Natural killer cell (primary cell): ENCODE data around the gene RBM14. TPM values are rescaled to one million over a fixed set of nuclear protein-coding genes. Genes with fewer than 3 reads are reported as not detected.
A peak's percentile ranks its signal among the peaks of the same experiment; 100 is the strongest.

Experiments used
- ATAC-seq, 3 donors: fragments of 150-1000 bp in 2 of 3; fragments of 200-7000 bp in 1 of 3; cut with Tn5 transposase; 1 replicate in 1 of 3; 2 replicates in 2 of 3; pipeline ENCODE4 v1.10.0; 2021; ENCODE audit warnings: mild to moderate bottlenecking in 2 of 3, moderate library complexity in 2 of 3
- DNase-seq, 2 donors: peaks; one replicate each; pipeline versions ENCODE4 v3.0.0 to v3.0.0-alpha.2; 2013 to 2021; ENCODE audit warnings: mixed read lengths in 1 of 2
- H3K27ac ChIP-seq: one replicate; pipeline ENCODE4 v1.5.1; 2013; ENCODE audit warnings: mild to moderate bottlenecking, low read length
- H3K27me3 ChIP-seq: one replicate; pipeline ENCODE4 v1.6.1; 2013; ENCODE audit warnings: low read length; ENCODE audit not compliant: control insufficient read depth, insufficient read depth
- H3K36me3 ChIP-seq: one replicate; pipeline ENCODE4 v1.6.1; 2013; ENCODE audit warnings: low read length; ENCODE audit not compliant: control insufficient read depth, insufficient read depth
- H3K4me1 ChIP-seq: one replicate; pipeline ENCODE4 v1.6.1; 2013; ENCODE audit warnings: low read length; ENCODE audit not compliant: control insufficient read depth, insufficient read depth
- H3K4me3 ChIP-seq: one replicate; pipeline ENCODE4 v1.5.1; 2013; ENCODE audit warnings: low read length
- H3K9me3 ChIP-seq: one replicate; pipeline ENCODE4 v1.6.1; 2013; ENCODE audit warnings: low read length; ENCODE audit not compliant: control insufficient read depth, insufficient read depth
- H3K27ac Mint-ChIP-seq, 2 donors: one replicate each; pipeline ENCODE4 v1.8.0; 2022; ENCODE audit warnings: mild to moderate bottlenecking in 2 of 2, mixed read lengths in 2 of 2, moderate library complexity in 1 of 2
- H3K27me3 Mint-ChIP-seq, 2 donors: one replicate each; pipeline ENCODE4 v1.8.0; 2022; ENCODE audit warnings: low read depth in 2 of 2, mixed read lengths in 2 of 2
- H3K36me3 Mint-ChIP-seq: one replicate; pipeline ENCODE4 v1.8.0; 2022; ENCODE audit warnings: mixed read lengths
- H3K4me1 Mint-ChIP-seq, 2 donors: one replicate each; pipeline ENCODE4 v1.8.0; 2022; ENCODE audit warnings: mixed read lengths in 2 of 2
- H3K4me3 Mint-ChIP-seq: one replicate; pipeline ENCODE4 v1.8.0; 2022; ENCODE audit warnings: mild to moderate bottlenecking, moderate library complexity, mixed read lengths
- H3K9me3 Mint-ChIP-seq, 2 donors: one replicate each; pipeline ENCODE4 v1.8.0; 2022; ENCODE audit warnings: mixed read lengths in 2 of 2
- CTCF ChIP-seq: fragments of 200-600 bp; IDR thresholded peaks from one replicate; pipeline ENCODE4 v1.8.0; 2022; ENCODE audit warnings: antibody characterized with exemption
- WGBS: methylation state at CpG from one replicate; pipeline ENCODE4 v1.1.7; 2013; ENCODE audit warnings: missing lambda C conversion rate; ENCODE audit not compliant: insufficient coverage; 5-methylcytosine and 5-hydroxymethylcytosine counted together
- intact Hi-C: fragments of 100-400 bp; cut with micrococcal nuclease; formaldehyde crosslinking; loops from one replicate; pipeline ENCODE4 v1.14.2; 2022
- total RNA-seq, 4 donors: library from RNA; stranded (reverse); fragments of 120-200 nt in 1 of 4; gene quantifications; one replicate each; pipeline versions ENCODE4 v1.2.3 to v1.2.4, GENCODE V29; 2013 to 2022

The RBM14 gene
- total RNA-seq, 3 donors from 2014 or later (not counting 1 experiment from before 2014, with no cell fraction given) = 289 to 325 (median 307) TPM

GRCh38 chr11:66641834-66642233 lies 25.4 kb downstream of the RBM14 start:
- H3K36me3 ChIP-seq = peaks cover 70% of the 10 kb centered on the region
- Mint-ChIP-seq H3K4me3 (peak overlapping the region; percentile 92), H3K27me3 (no peaks in the 10 kb centered on the region), H3K36me3 (peaks cover 46% of the 10 kb centered on the region), H3K9me3 (no peaks in the 10 kb centered on the region), H3K27ac (peak overlapping the region; percentile 62 to 88), H3K4me1 (peaks cover 88 to 94% of the 10 kb centered on the region in 2 donors)
- no peak for TF ChIP-seq CTCF
- WGBS = 73% methylated on average over 3 of the region's 3 CpGs
- H3K27ac ChIP-seq = no peak overlapping the region
- H3K27me3 ChIP-seq = no peaks in the 10 kb centered on the region
- no peak for DNase-seq
- peaks cover 48% of the 10 kb centered on the region for H3K4me1 ChIP-seq
- intact Hi-C loops = no loop called here
- no peak for ATAC-seq
- H3K9me3 ChIP-seq = no peaks in the 10 kb centered on the region
- no peak overlapping the region for H3K4me3 ChIP-seq

GRCh38 chr11:66643745-66644437 lies 27.5 kb downstream of the RBM14 start:
- Mint-ChIP-seq H3K4me1 (peaks cover 86 to 88% of the 10 kb centered on the region in 2 donors), H3K9me3 (no peaks in the 10 kb centered on the region), H3K27me3 (no peaks in the 10 kb centered on the region), H3K36me3 (peaks cover 54% of the 10 kb centered on the region), H3K4me3 (peak overlapping the region; percentile 13), H3K27ac (peak overlapping the region; percentile 57 to 88)
- H3K9me3 ChIP-seq = no peaks in the 10 kb centered on the region
- no peak for ATAC-seq
- TF ChIP-seq CTCF = no peak
- no peak overlapping the region for H3K4me3 ChIP-seq
- WGBS = 96% methylated on average over 24 of the region's 24 CpGs
- peaks cover 39% of the 10 kb centered on the region for H3K4me1 ChIP-seq
- no peak overlapping the region for H3K27ac ChIP-seq
- H3K36me3 ChIP-seq = peaks cover 82% of the 10 kb centered on the region
- H3K27me3 ChIP-seq = no peaks in the 10 kb centered on the region
- no peak for DNase-seq
- intact Hi-C loops = no loop called here

- ATAC-seq = no peak
- Mint-ChIP-seq H3K4me3 (peak overlapping the region; percentile 1), H3K36me3 (peaks cover 45% of the 10 kb centered on the region), H3K9me3 (no peaks in the 10 kb centered on the region), H3K27me3 (no peaks in the 10 kb centered on the region), H3K4me1 (peaks cover 57 to 59% of the 10 kb centered on the region in 2 donors), H3K27ac (peak overlapping the region; percentile 60 to 80)
- Histone ChIP-seq H3K4me3 (no peak overlapping the region), H3K27ac (no peak overlapping the region), H3K27me3 (no peaks in the 10 kb centered on the region), H3K9me3 (no peaks in the 10 kb centered on the region), H3K4me1 (peaks cover 18% of the 10 kb centered on the region), H3K36me3 (peaks cover 66% of the 10 kb centered on the region)
- no peak for TF ChIP-seq CTCF
- DNase-seq = no peak
- intact Hi-C loops = no loop called here
- WGBS = 85% methylated on average over 4 of the region's 4 CpGs
Measured at GRCh38 chr11:66646828-66647227, 30.4 kb downstream of the RBM14 start.

GRCh38 chr11:66649903-66650302 lies 33.5 kb downstream of the RBM14 start:
- no peak overlapping the region for H3K4me3 Mint-ChIP-seq
- no peak overlapping the region for H3K4me3 ChIP-seq
- ATAC-seq = no peak
- peaks cover 29 to 46% of the 10 kb centered on the region in 2 donors for H3K4me1 Mint-ChIP-seq
- intact Hi-C loops = no loop called here
- peaks cover 5% of the 10 kb centered on the region for H3K4me1 ChIP-seq
- WGBS = 95% methylated on average over 5 of the region's 5 CpGs
- no peak for DNase-seq
- no peaks in the 10 kb centered on the region for H3K9me3 Mint-ChIP-seq
- no peak overlapping the region for H3K27ac Mint-ChIP-seq
- H3K36me3 Mint-ChIP-seq = peaks cover 22% of the 10 kb centered on the region
- H3K9me3 ChIP-seq = no peaks in the 10 kb centered on the region
- no peak for TF ChIP-seq CTCF
- H3K27me3 ChIP-seq = no peaks in the 10 kb centered on the region
- no peaks in the 10 kb centered on the region for H3K27me3 Mint-ChIP-seq
- H3K36me3 ChIP-seq = peaks cover 40% of the 10 kb centered on the region
- no peak overlapping the region for H3K27ac ChIP-seq
